ENCODE measurements around the gene TMBIM1.
"Not testable (repeated sequence)": the region's sequence is repeated elsewhere in the genome, so short reads cannot be mapped to it uniquely, and the experiment has no call there.

DNA sequence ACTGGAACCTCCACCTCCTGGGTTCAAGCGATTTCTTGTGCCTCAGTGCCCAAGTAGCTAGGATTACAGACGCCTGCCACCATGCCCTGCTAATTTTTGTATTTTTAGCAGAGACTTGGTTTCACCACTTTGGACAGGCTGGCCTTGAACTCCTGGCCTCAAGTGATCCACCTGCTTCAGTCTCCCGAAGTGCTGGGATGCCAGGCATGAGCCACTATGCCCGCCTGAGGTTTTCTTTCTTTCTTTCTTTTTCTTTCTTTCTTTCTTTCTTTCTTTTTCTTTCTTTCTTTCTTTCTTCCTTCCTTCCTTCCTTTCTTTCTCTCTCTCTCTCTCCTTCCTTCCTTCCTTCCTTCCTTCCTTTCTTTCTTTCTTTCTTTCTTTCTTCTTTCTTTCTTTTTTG, 22.5 kb upstream of the TMBIM1 start:
- not testable (repeated sequence) for TF ChIP-seq POLR2A (IDR thresholded peaks at IDR 0.05; ENCODE audit: extremely low read depth, insufficient read length); MYC (IDR thresholded peaks at IDR 0.05; ENCODE audit: low read depth, low read length)
- TF ChIP-seq, protein P1, sequence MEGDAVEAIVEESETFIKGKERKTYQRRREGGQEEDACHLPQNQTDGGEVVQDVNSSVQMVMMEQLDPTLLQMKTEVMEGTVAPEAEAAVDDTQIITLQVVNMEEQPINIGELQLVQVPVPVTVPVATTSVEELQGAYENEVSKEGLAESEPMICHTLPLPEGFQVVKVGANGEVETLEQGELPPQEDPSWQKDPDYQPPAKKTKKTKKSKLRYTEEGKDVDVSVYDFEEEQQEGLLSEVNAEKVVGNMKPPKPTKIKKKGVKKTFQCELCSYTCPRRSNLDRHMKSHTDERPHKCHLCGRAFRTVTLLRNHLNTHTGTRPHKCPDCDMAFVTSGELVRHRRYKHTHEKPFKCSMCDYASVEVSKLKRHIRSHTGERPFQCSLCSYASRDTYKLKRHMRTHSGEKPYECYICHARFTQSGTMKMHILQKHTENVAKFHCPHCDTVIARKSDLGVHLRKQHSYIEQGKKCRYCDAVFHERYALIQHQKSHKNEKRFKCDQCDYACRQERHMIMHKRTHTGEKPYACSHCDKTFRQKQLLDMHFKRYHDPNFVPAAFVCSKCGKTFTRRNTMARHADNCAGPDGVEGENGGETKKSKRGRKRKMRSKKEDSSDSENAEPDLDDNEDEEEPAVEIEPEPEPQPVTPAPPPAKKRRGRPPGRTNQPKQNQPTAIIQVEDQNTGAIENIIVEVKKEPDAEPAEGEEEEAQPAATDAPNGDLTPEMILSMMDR (IDR thresholded peaks at IDR 0.05; ENCODE audit: low read depth, low read length), result not testable (repeated sequence)
- TF ChIP-seq, protein P2, sequence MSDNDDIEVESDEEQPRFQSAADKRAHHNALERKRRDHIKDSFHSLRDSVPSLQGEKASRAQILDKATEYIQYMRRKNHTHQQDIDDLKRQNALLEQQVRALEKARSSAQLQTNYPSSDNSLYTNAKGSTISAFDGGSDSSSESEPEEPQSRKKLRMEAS (IDR thresholded peaks at IDR 0.05; ENCODE audit: low read depth, low read length), result not testable (repeated sequence)

All from NB4 (cell line).